Lung (tissue), 12 donors: ENCODE results near the gene STARD13. TPM values are rescaled to one million over a fixed set of nuclear protein-coding genes. Genes with fewer than 3 reads are reported as not detected.
A peak's percentile ranks its signal among the peaks of the same experiment; 100 is the strongest.

Experiments
- ATAC-seq: fragments of 200-7000 bp; cut with Tn5 transposase; one replicate; pipeline ENCODE4 v1.9.1; 2020; ENCODE audit warnings: moderate number of reproducible peaks; ENCODE audit not compliant: insufficient read depth, low FRiP score
- DNase-seq, 3 donors: peaks; one replicate each; pipeline ENCODE4 v3.0.0-alpha.2; 2013 to 2017
- H3K27ac ChIP-seq, 2 donors: one replicate each; pipeline ENCODE4 v1.5.1; 2013; ENCODE audit warnings: mild to moderate bottlenecking in 2 of 2, moderate library complexity in 2 of 2, control low read depth in 1 of 2, inconsistent platforms in 1 of 2, low read depth in 1 of 2, low read length in 1 of 2
- H3K27me3 ChIP-seq, 3 donors: one replicate each; pipeline ENCODE4 v1.5.1; 2013; ENCODE audit warnings: low read length in 2 of 3; ENCODE audit not compliant: control insufficient read depth in 3 of 3, insufficient read depth in 3 of 3
- H3K36me3 ChIP-seq, 4 donors: one replicate each; pipeline ENCODE4 v1.5.1; 2013; ENCODE audit warnings: low read length in 4 of 4, mild to moderate bottlenecking in 1 of 4, moderate library complexity in 1 of 4; ENCODE audit not compliant: control insufficient read depth in 4 of 4, insufficient read depth in 4 of 4
- H3K4me1 ChIP-seq, 5 donors: one replicate each; pipeline ENCODE4 v1.5.1; 2013; ENCODE audit warnings: low read length in 5 of 5, mild to moderate bottlenecking in 2 of 5, moderate library complexity in 1 of 5; ENCODE audit not compliant: control insufficient read depth in 5 of 5, insufficient read depth in 5 of 5
- H3K4me3 ChIP-seq: one replicate; pipeline ENCODE4 v1.5.1; 2013; ENCODE audit warnings: mild to moderate bottlenecking, control low read depth, moderate library complexity
- H3K9ac ChIP-seq, 2 donors: one replicate each; pipeline ENCODE4 v1.5.1; 2013; ENCODE audit warnings: low read length in 2 of 2, control low read depth in 1 of 2; ENCODE audit not compliant: insufficient read depth in 1 of 2
- H3K9me3 ChIP-seq, 4 donors: one replicate each; pipeline ENCODE4 v1.5.1; 2013; ENCODE audit warnings: low read length in 3 of 4, mild to moderate bottlenecking in 1 of 4, moderate library complexity in 1 of 4; ENCODE audit not compliant: control insufficient read depth in 4 of 4, insufficient read depth in 3 of 4
- WGBS, 2 donors: extraction: QIAGEN DNeasy Blood & Tissue Kit; methylation state at CpG; one replicate each; pipeline ENCODE4 v1.1.7; 2013; 5-methylcytosine and 5-hydroxymethylcytosine counted together
- polyA plus RNA-seq, 2 donors: library from polyadenylated mRNA; stranded (reverse); fragments of 200-250 nt; gene quantifications; one replicate each; pipeline ENCODE4 v1.2.1, GENCODE V29; 2013
- total RNA-seq, 2 donors: library from RNA; depleted of rRNA in 1 of 2; stranded (reverse); fragments of >200 nt in 1 of 2; gene quantifications; one replicate each; pipeline ENCODE4 v1.2.1, GENCODE V29; 2014 to 2021
- TF ChIP-seq, protein P1 (sequence below): IDR thresholded peaks from 2 replicates; pipeline ENCODE4 v1.5.1; 2012; ENCODE audit warnings: mild to moderate bottlenecking; ENCODE audit errors: control extremely low read depth, extremely low read depth
- donor health status: control.
- donor health status: control.
- donor health status: Bipolar disorder and iron deficiency.
- donor health status: healthy.
- donor health status: DM: yes; HTN: yes; CAD: no.

The STARD13 gene
- total and polyA plus RNA-seq, 4 donors: 7.9 to 91.6 (median 29.7) TPM

DNA sequence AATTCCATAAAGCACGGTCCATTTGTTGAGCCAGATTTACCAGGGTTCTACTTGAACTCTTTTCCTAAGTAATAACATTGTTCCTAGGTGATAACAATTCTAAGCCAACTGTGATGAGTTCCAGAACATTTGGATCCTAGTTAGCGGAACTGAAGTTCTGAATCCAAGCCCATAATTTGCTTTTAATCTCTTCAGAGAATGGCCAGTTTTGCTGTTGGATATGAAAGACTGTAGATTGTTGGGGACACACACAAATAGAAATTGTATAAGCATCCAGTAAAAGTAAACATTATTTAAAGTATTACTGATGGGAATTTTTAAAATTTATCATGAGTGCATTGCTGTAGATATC lies 27.3 kb upstream of the STARD13 start:
- TF ChIP-seq, protein P1, sequence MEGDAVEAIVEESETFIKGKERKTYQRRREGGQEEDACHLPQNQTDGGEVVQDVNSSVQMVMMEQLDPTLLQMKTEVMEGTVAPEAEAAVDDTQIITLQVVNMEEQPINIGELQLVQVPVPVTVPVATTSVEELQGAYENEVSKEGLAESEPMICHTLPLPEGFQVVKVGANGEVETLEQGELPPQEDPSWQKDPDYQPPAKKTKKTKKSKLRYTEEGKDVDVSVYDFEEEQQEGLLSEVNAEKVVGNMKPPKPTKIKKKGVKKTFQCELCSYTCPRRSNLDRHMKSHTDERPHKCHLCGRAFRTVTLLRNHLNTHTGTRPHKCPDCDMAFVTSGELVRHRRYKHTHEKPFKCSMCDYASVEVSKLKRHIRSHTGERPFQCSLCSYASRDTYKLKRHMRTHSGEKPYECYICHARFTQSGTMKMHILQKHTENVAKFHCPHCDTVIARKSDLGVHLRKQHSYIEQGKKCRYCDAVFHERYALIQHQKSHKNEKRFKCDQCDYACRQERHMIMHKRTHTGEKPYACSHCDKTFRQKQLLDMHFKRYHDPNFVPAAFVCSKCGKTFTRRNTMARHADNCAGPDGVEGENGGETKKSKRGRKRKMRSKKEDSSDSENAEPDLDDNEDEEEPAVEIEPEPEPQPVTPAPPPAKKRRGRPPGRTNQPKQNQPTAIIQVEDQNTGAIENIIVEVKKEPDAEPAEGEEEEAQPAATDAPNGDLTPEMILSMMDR: no peak
- no peaks in the 10 kb centered on the region for H3K27me3 ChIP-seq
- no peak overlapping the region for H3K27ac ChIP-seq

DNA sequence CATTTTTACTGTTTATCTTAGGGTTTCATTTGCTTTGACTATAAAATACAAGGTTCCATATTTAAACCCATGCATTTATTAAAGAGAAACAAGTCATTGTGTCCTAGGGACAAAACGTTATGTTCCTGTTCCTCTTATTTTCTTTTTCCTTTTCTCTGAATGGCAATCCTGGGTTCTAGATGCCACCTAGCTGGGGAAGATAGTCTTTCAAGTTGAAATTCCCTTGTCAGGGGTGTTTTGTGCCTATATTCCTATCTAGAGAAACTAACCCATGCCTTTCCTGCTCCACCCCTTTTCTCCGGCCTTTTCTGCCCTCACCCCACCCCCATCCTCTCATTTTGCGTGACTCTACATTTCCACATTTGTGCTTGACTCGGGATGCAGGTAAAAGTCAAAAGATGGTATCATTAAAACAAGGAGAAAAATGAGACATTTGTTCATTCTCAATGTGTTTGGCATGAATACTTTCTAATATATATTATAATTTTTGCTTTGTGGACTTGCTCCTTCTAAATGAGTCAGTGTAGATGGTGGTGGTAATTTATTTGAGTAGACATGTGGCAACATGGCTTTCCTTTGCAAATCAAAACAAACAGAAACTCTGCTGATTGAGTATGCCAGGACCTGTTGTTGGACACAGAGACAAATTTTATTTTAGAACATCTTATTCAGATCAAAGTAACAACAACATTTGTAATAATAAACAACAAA lies 26.8 kb upstream of the STARD13 start:
- no peak overlapping the region for H3K27ac ChIP-seq
- no peak for ATAC-seq
- peaks cover 0 to 7% (median 3%) of the 10 kb centered on the region in 5 donors for H3K4me1 ChIP-seq
- no peaks in the 10 kb centered on the region for H3K9me3 ChIP-seq
- H3K27me3 ChIP-seq: no peaks in the 10 kb centered on the region
- H3K4me3 ChIP-seq: no peak overlapping the region
- H3K9ac ChIP-seq: no peak overlapping the region
- TF ChIP-seq, protein P1: no peak
- WGBS, 2 donors: 50% methylated on average over 4 of the region's 4 CpGs
- H3K36me3 ChIP-seq: no peaks in the 10 kb centered on the region
- DNase-seq: peak in 1 of 3 donors; percentile 39

More for the DNA sequence above, 27.3 kb upstream of the STARD13 start:
- ATAC-seq (no peak), DNase-seq (peak in 1 of 3 donors; percentile 37)
- Histone ChIP-seq H3K9me3 (no peaks in the 10 kb centered on the region), H3K4me3 (no peak overlapping the region), H3K9ac (no peak overlapping the region), H3K36me3 (no peaks in the 10 kb centered on the region), H3K4me1 (peaks cover 0 to 7% (median 3%) of the 10 kb centered on the region in 5 donors)
- WGBS, 2 donors: 68 to 84% methylated on average over 2 of the region's 2 CpGs

DNA sequence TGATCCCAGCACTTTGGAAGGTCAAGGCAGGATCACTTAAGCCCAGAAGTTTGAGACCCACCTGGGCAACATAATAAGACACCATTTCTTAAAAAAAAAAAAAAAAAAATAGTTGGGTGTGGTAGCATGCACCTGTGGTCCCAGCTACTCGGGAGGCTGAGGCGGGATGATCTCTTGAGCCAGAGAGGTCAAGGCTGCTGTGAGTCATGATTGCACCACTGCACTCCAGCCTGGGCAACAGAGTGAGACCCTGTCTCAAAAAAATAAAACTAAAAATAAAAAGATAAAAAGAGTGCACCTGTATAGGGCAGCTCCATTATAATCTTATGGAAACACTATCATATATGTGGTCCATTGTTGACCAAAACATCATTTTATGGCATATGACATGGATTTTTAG lies 25.5 kb upstream of the STARD13 start:
- Histone ChIP-seq H3K27ac (no peak overlapping the region), H3K36me3 (no peaks in the 10 kb centered on the region), H3K9ac (no peak overlapping the region), H3K4me3 (no peak overlapping the region), H3K4me1 (peaks cover 0 to 7% (median 3%) of the 10 kb centered on the region in 5 donors), H3K27me3 (no peaks in the 10 kb centered on the region), H3K9me3 (no peaks in the 10 kb centered on the region)
- WGBS, 2 donors: 93 to 96% methylated on average over 2 of the region's 2 CpGs
- no peak for DNase-seq
- TF ChIP-seq, protein P1: no peak
- no peak for ATAC-seq
